Left ventricle myocardium inferior (tissue), 1 donor: Measurements from ENCODE around the gene REPIN1. TPM values are rescaled to one million over a fixed set of nuclear protein-coding genes. Genes with fewer than 3 reads are reported as not detected.

Source experiments
- DNase-seq: peaks from one replicate; pipeline ENCODE4 v3.0.0-alpha.2; 2020
- H3K27ac ChIP-seq: fragments of 200-600 bp; replicated peaks from 2 replicates; pipeline ENCODE4 v1.8.0; 2021
- H3K27me3 ChIP-seq: fragments of 200-600 bp; 2 replicates; pipeline ENCODE4 v1.8.0; 2021; ENCODE audit warnings: low read depth
- H3K36me3 ChIP-seq: fragments of 200-600 bp; 2 replicates; pipeline ENCODE4 v1.8.0; 2021
- H3K4me1 ChIP-seq: fragments of 200-600 bp; 2 replicates; pipeline ENCODE4 v1.8.0; 2021
- H3K4me3 ChIP-seq: fragments of 200-600 bp; 2 replicates; pipeline ENCODE4 v1.8.0; 2021; ENCODE audit warnings: mild to moderate bottlenecking, moderate library complexity
- H3K9me3 ChIP-seq: fragments of 200-600 bp; replicated peaks from 2 replicates; pipeline ENCODE4 v1.8.0; 2021
- intact Hi-C: fragments of 100-400 bp; cut with micrococcal nuclease; formaldehyde crosslinking; loops from one replicate; pipeline ENCODE4 v1.11.0; 2022
- total RNA-seq: library from RNA; stranded (reverse); fragmentation: NEBNext Ultra II Directional; extraction: Animal tissue kit (Norgen Biotek cat#: 25700); gene quantifications from one replicate; pipeline ENCODE4 v1.2.1, GENCODE V29; 2021
- TF ChIP-seq, protein P1 (sequence below): fragments of 200-600 bp; IDR thresholded peaks from 2 replicates; pipeline ENCODE4 v1.8.0; 2021; ENCODE audit warnings: antibody characterized with exemption, mild to moderate bottlenecking, borderline replicate concordance
- donor health status: DM: no; HTN: yes; CAD: no; lungs with severe emphysema.

Gene REPIN1
- total RNA-seq, 1 donor from 2014 or later = 110 TPM

DNA sequence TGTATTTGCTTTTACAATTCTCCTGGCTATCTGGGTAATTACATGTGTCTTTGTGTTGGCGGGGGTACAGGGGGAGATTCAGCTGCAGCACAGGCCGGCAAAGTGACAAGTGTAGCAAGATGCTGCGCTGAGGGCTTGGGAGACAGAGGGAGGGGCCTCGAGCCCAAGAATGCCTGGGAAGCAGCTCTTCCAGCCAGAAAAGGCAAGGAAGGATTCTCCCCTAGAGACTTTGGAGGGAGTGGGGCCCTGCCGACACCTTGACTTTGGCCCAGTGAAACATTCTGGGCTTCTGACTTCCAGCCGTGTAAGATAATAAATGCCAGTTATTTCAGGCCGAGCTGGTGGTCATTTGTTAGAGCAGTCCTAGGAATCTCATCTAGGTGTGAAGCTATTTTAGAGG, 7.2 kb upstream of the REPIN1 start:
- H3K36me3 ChIP-seq = no peaks in the 10 kb centered on the region
- intact Hi-C loops = no loop called here
- H3K9me3 ChIP-seq = no peaks in the 10 kb centered on the region
- H3K4me3 ChIP-seq = no peak overlapping the region
- no peak for DNase-seq
- H3K27ac ChIP-seq = no peak overlapping the region
- H3K4me1 ChIP-seq = peaks cover 13% of the 10 kb centered on the region
- H3K27me3 ChIP-seq = no peaks in the 10 kb centered on the region
- TF ChIP-seq, protein P1, sequence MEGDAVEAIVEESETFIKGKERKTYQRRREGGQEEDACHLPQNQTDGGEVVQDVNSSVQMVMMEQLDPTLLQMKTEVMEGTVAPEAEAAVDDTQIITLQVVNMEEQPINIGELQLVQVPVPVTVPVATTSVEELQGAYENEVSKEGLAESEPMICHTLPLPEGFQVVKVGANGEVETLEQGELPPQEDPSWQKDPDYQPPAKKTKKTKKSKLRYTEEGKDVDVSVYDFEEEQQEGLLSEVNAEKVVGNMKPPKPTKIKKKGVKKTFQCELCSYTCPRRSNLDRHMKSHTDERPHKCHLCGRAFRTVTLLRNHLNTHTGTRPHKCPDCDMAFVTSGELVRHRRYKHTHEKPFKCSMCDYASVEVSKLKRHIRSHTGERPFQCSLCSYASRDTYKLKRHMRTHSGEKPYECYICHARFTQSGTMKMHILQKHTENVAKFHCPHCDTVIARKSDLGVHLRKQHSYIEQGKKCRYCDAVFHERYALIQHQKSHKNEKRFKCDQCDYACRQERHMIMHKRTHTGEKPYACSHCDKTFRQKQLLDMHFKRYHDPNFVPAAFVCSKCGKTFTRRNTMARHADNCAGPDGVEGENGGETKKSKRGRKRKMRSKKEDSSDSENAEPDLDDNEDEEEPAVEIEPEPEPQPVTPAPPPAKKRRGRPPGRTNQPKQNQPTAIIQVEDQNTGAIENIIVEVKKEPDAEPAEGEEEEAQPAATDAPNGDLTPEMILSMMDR = no peak

- Histone ChIP-seq H3K4me3 (no peak overlapping the region), H3K27ac (no peak overlapping the region), H3K9me3 (no peaks in the 10 kb centered on the region), H3K36me3 (no peaks in the 10 kb centered on the region), H3K4me1 (peaks cover 13% of the 10 kb centered on the region), H3K27me3 (no peaks in the 10 kb centered on the region)
- intact Hi-C loops = no loop called here
- TF ChIP-seq, protein P1 = no peak
- DNase-seq = no peak
Observed at GRCh38 chr7:150361807-150362621, 6.6 kb upstream of the REPIN1 start.

DNA sequence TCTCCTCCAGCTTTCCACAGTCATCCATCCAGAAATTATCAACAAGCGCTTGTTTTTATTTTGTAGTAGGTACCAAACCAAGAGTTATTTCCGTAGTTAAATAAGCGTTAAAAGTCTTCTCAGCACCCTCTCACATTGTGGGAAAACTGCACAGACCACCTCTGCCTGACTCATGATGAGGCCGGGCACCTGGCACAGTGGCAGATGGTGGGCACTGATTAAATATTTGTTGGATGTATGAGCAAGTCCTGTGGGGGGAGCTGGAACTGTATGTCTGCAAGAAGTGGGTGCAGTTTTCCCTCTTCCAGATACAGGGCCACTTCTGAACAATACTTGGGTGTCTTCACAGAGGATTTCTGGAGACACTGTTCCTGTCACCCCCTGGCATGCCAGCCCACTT, 5.3 kb upstream of the REPIN1 start:
- no peaks in the 10 kb centered on the region for H3K9me3 ChIP-seq
- H3K27me3 ChIP-seq = no peaks in the 10 kb centered on the region
- no peaks in the 10 kb centered on the region for H3K36me3 ChIP-seq
- no peak for DNase-seq
- no peak overlapping the region for H3K27ac ChIP-seq
- TF ChIP-seq, protein P1 = no peak
- no peak overlapping the region for H3K4me3 ChIP-seq
- intact Hi-C loops = no loop called here
- peaks cover 24% of the 10 kb centered on the region for H3K4me1 ChIP-seq

GRCh38 chr7:150363872-150364271, 4.8 kb upstream of the REPIN1 start:
- H3K36me3 ChIP-seq = no peaks in the 10 kb centered on the region
- no peak overlapping the region for H3K27ac ChIP-seq

DNA sequence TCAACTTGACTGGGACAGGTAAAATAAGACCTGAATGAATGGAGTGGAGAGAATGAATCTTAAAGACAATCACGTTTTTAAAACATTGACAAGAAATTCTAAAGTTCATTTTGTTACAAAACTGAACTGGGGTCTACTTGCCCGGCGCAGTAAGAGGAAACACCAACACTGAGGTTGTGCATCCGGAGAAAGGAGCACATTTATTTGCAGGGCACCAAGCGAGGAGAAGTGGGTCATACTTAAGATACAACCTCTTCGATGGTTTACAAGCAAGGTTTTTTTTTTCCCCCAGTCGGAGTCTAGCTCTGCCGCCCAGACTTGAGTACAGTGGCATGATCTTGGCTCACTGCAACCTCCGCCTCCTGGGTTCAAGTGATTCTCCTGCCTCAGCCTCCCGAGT, 3.4 kb upstream of the REPIN1 start:
- Histone ChIP-seq H3K4me3 (no peak overlapping the region), H3K4me1 (peaks cover 40% of the 10 kb centered on the region), H3K36me3 (peaks cover 3% of the 10 kb centered on the region), H3K27me3 (no peaks in the 10 kb centered on the region), H3K27ac (no peak overlapping the region), H3K9me3 (no peaks in the 10 kb centered on the region)
- no peak for DNase-seq
- intact Hi-C loops = no loop called here
- TF ChIP-seq, protein P1 = no peak

More at GRCh38 chr7:150363872-150364271, 4.8 kb upstream of the REPIN1 start:
- intact Hi-C loops = no loop called here
- TF ChIP-seq, protein P1 = no peak
- H3K9me3 ChIP-seq = no peaks in the 10 kb centered on the region
- no peak for DNase-seq
- no peaks in the 10 kb centered on the region for H3K27me3 ChIP-seq
- no peak overlapping the region for H3K4me3 ChIP-seq
- peaks cover 26% of the 10 kb centered on the region for H3K4me1 ChIP-seq
